HG02588 (cell line): ENCODE results near the gene NBEAL2.
"Not testable (repeated sequence)": the region's sequence is repeated elsewhere in the genome, so short reads cannot be mapped to it uniquely, and the experiment has no call there.

Experiments
- ATAC-seq: cut with Tn5 transposase; IDR thresholded peaks from one replicate; pipeline ENCODE4 v1.9.1; 2021; ENCODE audit warnings: mild to moderate bottlenecking, moderate library complexity; ENCODE audit not compliant: unreplicated experiment

The NBEAL2 gene

GRCh38 chr3:46962990-46963389 lies 16.5 kb upstream of the NBEAL2 start:
- no peak for ATAC-seq

- ATAC-seq = not testable (repeated sequence)
Measured at GRCh38 chr3:46964038-46964590, 15.4 kb upstream of the NBEAL2 start.

- no peak for ATAC-seq
Measured at GRCh38 chr3:46965151-46965550, 14.3 kb upstream of the NBEAL2 start.

- no peak for ATAC-seq
Measured at GRCh38 chr3:46966811-46967210, 12.7 kb upstream of the NBEAL2 start.

- no peak for ATAC-seq
Measured at GRCh38 chr3:46968783-46969428, 10.6 kb upstream of the NBEAL2 start.

- no peak for ATAC-seq
Measured at GRCh38 chr3:46970391-46971091, 8.9 kb upstream of the NBEAL2 start.

- ATAC-seq = no peak
Measured at GRCh38 chr3:46971151-46971550, 8.3 kb upstream of the NBEAL2 start.

- ATAC-seq = no peak
Measured at GRCh38 chr3:46971742-46972141, 7.7 kb upstream of the NBEAL2 start.

GRCh38 chr3:46972396-46972795 lies 7.1 kb upstream of the NBEAL2 start:
- ATAC-seq = no peak

- ATAC-seq = no peak
Measured at GRCh38 chr3:46974421-46975171, 4.9 kb upstream of the NBEAL2 start.

- peak; percentile 60 for ATAC-seq
Measured at GRCh38 chr3:46976326-46977190, 2.9 kb upstream of the NBEAL2 start, which contains the start of gene CCDC12. Gene CCDC12, minus strand, starts transcription at chr3:46976745. Its CDS starts 13 bp downstream, at chr3:46976732.

- no peak for ATAC-seq
Measured at GRCh38 chr3:46977811-46978195, 1.7 kb upstream of the NBEAL2 start.

- no peak for ATAC-seq
Measured at GRCh38 chr3:46978381-46978780, 1.1 kb upstream of the NBEAL2 start.

- peak; percentile 7 for ATAC-seq
Measured at GRCh38 chr3:46979958-46980497, 562 bp downstream of the NBEAL2 start.

- ATAC-seq = no peak
Measured at GRCh38 chr3:46981932-46982471, 2.5 kb downstream of the NBEAL2 start.

- ATAC-seq = no peak
Measured at GRCh38 chr3:46982546-46982945, 3.1 kb downstream of the NBEAL2 start.

GRCh38 chr3:46984591-46985459 lies 5.4 kb downstream of the NBEAL2 start:
- ATAC-seq = no peak

- no peak for ATAC-seq
Measured at GRCh38 chr3:46985588-46985987, 6.1 kb downstream of the NBEAL2 start.
